ENCODE data around the gene TNFRSF1B.
A peak's percentile ranks its signal among the peaks of the same experiment; 100 is the strongest.
"Not testable (repeated sequence)": the region's sequence is repeated elsewhere in the genome, so short reads cannot be mapped to it uniquely, and the experiment has no call there.

The TNFRSF1B gene

DNA sequence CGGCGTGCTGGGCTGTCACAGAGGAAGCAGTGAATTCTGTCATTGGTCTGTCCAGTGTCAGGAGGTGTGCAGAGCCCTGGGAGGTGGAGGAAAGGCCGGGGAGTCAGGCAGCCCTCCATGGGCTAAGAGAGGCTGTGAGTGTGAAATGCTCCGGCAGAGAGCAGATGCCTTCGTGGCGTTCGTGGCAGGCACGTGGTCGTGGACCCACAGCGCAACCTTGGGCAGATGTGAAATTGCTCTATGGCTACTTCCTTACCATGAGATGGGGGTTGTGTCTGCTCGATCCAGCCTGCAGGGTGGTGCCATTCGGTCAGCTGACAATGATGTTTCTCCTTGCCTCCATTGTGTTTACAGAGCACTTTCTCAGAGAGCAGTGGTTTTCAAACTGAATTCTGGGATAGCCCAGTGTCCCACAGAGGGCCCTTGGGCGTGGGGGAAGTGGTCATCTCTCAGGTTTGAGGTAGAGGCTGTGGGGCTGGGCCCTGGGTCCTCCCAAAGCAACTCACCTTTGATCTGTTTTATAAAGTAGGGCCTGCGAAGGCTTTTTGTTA is 27.9 kb downstream of the TNFRSF1B start:
- DNase-seq: no peak

- no peak for DNase-seq
Observed at GRCh38 chr1:12195416-12195815, 28.6 kb downstream of the TNFRSF1B start.

- no peak for DNase-seq
Observed at GRCh38 chr1:12196641-12197482, 30.1 kb downstream of the TNFRSF1B start.

- no peak for DNase-seq
Observed at GRCh38 chr1:12197483-12197880, 30.7 kb downstream of the TNFRSF1B start.

GRCh38 chr1:12200208-12200607 is 33.4 kb downstream of the TNFRSF1B start:
- DNase-seq: no peak

- DNase-seq: no peak
Observed at GRCh38 chr1:12201352-12202189, 34.8 kb downstream of the TNFRSF1B start.

DNA sequence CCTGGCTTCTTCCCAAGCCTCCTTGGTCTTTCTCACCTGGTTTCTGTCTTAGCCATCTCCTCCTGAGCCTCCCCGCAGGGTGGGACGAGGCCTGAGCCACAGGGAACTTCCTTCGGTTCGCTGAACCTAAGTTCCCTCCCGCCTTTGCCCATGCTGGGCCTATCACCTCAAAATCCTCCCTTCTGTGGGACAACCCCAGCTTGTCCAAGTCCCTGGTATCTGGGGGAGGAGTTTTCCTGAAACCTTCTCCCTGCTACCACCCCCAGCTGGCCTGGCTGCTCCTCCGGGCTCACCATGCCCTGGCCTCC is 35.4 kb downstream of the TNFRSF1B start:
- DNase-seq: no peak

DNA sequence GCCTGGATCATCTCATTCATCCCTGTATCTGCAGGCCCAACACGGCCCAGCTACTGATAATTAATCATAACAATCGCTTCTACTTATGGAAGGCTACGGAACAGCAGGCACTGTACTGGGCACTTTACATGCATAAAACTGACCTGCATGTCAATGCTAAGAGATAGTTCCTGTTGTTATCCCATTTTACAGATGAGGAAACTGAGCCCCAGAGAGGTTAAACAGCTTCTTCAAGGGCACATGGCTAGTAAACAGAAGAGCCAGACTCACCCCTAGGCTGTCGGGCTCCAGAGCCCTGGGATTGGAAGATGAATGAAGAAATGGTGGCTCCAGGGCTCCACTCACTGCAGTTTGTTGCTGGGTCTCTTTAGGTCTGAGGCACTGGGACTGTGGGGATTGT is 35.8 kb downstream of the TNFRSF1B start:
- DNase-seq: no peak

GRCh38 chr1:12203216-12204007 is 36.6 kb downstream of the TNFRSF1B start:
- no peak for DNase-seq

GRCh38 chr1:12204140-12204539 is 37.3 kb downstream of the TNFRSF1B start:
- no peak for DNase-seq

DNA sequence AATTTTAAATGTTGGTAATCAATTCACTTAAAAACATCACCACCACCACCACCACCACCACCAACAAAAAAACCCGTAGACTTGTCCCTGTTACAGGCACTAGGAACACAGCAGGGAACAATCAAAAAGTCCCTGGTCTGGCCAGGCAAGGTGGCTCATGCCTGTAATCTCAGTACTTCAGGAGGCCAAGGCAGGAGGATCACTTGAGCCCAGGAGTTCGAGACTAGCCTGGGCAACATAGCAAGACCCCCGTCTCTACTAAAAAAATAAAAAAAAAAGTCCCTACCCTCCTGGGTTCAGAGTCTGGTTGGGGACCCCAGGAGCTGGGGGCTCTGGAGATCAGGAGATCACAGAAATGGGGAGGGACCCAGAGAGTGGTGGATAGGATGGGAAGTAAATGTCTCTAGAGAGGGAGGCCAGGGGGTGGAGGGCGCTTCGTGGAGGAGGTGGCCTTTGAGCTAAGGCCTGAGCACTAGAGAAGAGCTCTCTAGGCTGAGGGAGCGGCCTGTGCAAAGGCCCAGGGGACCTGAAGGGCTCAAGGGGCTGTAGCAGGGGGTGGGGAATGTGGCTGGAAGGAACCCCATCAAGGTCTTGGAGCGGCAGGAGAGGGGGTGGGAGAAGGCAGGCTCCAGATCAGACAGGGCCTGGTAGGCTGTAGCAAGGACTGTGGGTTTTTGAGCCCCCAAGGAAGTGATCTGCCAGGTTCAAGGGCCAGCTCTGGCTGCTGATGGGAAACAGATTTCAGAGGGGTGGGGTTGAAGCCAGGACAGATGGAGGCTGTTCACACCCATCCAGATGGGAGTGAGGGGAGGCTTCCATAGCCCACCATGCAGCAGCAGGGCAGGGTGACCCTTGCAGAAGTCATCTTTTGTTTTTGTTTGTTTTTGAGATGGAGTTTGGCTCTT is 38.2 kb downstream of the TNFRSF1B start:
- no peak for DNase-seq

DNA sequence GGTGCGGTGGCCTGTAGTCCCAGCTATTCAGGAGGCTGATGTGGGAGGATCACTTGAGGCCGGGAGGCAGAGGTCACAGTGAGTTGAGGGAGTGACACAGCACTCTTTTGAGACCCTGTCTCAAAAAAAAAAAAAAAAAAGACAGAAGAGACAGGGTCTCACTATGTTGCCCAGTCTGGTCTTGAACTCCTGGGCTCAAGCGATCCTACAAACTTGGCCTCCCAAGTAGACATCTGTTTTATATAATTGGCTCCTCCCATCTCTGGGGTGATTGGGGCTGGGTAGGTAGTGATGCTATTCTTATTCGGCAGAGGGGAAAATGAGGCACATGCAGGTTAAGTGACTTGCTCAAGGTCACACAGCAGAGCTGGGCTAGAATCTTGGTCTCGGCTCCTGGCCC is 39.4 kb downstream of the TNFRSF1B start:
- DNase-seq: no peak

- DNase-seq: no peak
Observed at GRCh38 chr1:12206792-12207424, 40.1 kb downstream of the TNFRSF1B start.

GRCh38 chr1:12208271-12208670 is 41.5 kb downstream of the TNFRSF1B start:
- no peak for DNase-seq

DNA sequence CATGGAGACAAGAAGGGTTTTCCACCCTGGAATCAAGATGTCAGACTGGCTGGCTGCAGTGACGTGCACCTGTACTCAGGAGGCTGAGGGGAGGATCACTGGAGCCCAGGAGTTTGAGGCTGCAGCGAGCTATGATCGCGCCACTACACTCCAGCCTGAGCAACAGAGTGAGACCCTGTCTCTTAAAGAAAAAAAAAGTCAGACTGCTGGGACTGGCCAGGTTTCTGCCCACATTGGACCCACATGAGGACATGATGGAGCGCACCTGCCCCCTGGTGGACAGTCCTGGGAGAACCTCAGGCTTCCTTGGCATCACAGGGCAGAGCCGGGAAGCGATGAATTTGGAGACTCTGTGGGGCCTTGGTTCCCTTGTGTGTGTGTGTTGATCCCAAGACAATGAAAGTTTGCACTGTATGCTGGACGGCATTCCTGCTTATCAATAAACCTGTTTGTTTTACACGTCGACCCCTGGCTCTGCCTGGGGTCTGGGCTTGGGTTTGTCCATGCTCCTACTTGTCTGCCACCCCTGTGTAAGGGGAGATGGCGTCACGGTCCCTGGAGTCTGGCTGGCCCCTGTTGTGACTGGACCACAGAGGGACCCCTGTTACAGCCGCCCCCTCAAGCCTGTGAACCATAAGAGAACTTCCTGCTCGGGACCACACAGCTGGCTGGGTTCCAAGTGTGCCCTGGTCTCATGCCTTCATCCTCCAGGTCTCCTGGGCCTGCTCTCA is 42.1 kb downstream of the TNFRSF1B start:
- DNase-seq: peak; percentile 75

DNA sequence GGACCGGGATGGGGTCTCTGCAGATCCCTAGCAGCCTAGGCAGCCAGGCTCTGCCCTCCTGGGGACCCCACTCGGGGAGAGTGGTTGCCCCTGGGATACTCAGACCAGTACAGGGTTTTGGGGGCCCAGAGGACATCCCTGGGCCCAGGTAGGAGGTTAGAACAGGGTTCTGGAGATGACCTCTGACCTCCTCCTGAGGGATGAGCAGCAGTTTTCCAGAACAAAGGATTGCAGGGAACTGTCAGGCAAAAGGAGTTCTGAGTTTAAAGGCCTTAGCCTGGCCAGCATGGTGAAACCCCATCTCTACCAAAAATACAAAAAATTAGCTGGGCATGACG is 42.7 kb downstream of the TNFRSF1B start:
- no peak for DNase-seq

DNA sequence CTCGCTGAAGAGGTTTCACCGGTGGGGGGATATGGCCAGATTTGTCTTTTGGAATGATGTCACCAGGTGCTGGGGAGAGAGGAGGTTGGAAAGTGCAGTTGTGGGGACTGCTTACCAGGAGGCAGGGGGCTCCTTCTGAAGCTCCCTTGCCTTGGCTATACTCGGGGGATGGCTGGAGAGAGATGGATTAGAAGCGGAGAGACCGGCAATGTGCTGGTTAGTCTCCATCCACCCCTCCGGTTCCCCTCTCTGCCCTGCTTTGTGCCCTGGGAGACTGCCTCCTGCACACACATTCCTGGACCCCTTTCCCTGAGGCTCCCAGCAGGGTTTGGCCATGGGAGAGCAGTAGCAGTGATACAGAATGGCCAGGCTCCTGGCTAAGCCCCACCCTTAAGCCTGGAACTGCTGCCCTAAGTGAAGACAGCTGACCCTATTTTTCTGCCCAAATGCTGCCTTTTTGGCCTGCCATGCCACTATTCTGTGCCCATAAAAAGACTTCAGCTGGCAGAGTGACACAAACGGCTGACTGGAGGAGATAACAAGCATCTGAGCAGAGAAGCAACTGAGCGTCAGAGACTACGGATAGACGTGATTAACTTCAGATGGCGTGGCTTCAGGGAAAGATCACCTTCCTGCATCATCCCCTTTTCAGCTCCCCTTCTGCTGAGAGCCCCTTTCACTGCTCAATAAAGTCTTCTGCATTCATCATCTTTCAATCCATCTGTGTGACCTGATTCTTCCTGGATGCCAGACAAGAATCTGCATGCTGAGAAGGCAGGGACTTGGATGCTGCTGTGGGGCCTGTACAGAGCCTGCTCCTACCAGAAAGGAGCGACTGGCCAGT is 48.5 kb downstream of the TNFRSF1B start:
- DNase-seq: no peak

DNA sequence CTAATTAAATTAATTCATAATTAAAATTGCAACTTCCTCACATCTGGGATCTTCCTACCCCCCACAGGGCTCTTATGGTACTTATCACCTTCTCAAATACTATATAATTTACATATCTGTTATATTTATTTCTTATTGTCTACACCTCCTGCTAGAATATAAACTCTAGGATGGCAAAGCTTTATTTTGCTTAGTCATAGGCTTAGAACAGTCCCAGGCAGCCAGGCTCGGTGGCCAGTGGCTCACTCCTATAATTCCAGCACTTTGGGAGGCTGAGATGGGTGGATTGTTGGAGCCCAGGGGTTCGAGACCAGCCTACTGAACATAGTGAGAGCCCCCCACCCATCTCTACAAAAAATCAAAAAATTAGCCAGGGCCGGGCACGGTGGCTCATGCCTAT is 53.0 kb downstream of the TNFRSF1B start:
- no peak for DNase-seq

DNA sequence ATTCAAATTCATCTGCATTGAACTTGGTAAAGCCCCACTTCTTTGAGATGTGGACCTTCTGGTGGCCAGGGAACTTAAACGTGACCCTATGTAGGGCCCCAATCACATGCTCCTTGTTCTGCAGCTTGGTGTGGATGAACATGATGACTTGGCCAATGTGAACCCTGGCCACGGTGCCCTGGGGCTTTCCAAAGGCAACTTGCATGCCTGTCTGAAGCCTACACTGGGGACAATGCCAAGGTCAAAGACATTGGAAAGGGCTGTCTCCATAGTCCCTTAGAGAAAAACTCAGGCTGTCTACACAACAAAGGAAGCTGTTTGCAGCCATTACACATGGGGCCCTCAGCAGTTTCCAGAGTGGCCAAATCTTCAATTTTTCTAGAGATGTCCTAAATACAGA is 54.1 kb downstream of the TNFRSF1B start:
- no peak for DNase-seq

- DNase-seq: not testable (repeated sequence)
Observed at GRCh38 chr1:12222700-12223099, 55.9 kb downstream of the TNFRSF1B start.
